GM12878 (cell line): ENCODE data around the gene GH2. TPM values are rescaled to one million over a fixed set of nuclear protein-coding genes. Genes with fewer than 3 reads are reported as not detected.

Experiments used
- BACH1 ChIP-seq: fragments of 450-650 bp; IDR thresholded peaks from 2 replicates; pipeline ENCODE4 v1.6.1; 2017; ENCODE audit warnings: mild to moderate bottlenecking, borderline replicate concordance
- BMI1 ChIP-seq: fragments of 450-650 bp; IDR thresholded peaks from 2 replicates; pipeline ENCODE4 v1.6.1; 2016; ENCODE audit warnings: mild to moderate bottlenecking, moderate library complexity, borderline replicate concordance
- BRCA1 ChIP-seq: IDR thresholded peaks from 2 replicates; pipeline ENCODE4 v1.6.1; 2011; ENCODE audit warnings: low read depth, low read length, improper control_type of control experiment
- CHD4 ChIP-seq: fragments of 200-600 bp; sonication (generic); IDR thresholded peaks from 2 replicates; pipeline ENCODE4 v1.6.1; 2016; ENCODE audit warnings: mild to moderate bottlenecking
- CREM ChIP-seq: IDR thresholded peaks from 2 replicates; pipeline ENCODE4 v1.6.1; 2014; ENCODE audit warnings: antibody characterized with exemption, low read depth
- PAX8 ChIP-seq: fragments of 450-650 bp; IDR thresholded peaks from 2 replicates; pipeline ENCODE4 v1.6.1; 2017; ENCODE audit warnings: mild to moderate bottlenecking, moderate library complexity
- PRDM15 ChIP-seq: fragments of 450-650 bp; formaldehyde crosslinking; IDR thresholded peaks from 2 replicates; pipeline ENCODE4 v1.4.0; 2020; ENCODE audit warnings: mild to moderate bottlenecking, moderate library complexity
- RAD21 ChIP-seq: IDR thresholded peaks from 2 replicates; pipeline ENCODE4 v1.6.1; 2011; ENCODE audit warnings: mild to moderate bottlenecking, low read depth, low read length, moderate library complexity; ENCODE audit not compliant: insufficient read depth
- RAD51 ChIP-seq: fragments of 450-650 bp; IDR thresholded peaks from 2 replicates; pipeline ENCODE4 v1.6.1; 2016; ENCODE audit warnings: moderate library complexity, mild to moderate bottlenecking, inconsistent platforms
- RB1 ChIP-seq: fragments of 450-650 bp; formaldehyde crosslinking; IDR thresholded peaks from 2 replicates; pipeline ENCODE4 v1.6.1; 2017; ENCODE audit warnings: mild to moderate bottlenecking, borderline replicate concordance
- RUNX3 ChIP-seq: IDR thresholded peaks from 2 replicates; pipeline ENCODE4 v1.6.1; 2012; ENCODE audit warnings: low read length, inconsistent platforms
- TARDBP ChIP-seq: IDR thresholded peaks from 2 replicates; pipeline ENCODE4 v1.6.1; 2016; ENCODE audit warnings: borderline replicate concordance
- ZBED1 ChIP-seq: IDR thresholded peaks from 2 replicates; pipeline ENCODE4 v1.6.1; 2016; ENCODE audit warnings: borderline replicate concordance
- ZBTB40 ChIP-seq: fragments of 450-650 bp; IDR thresholded peaks from 2 replicates; pipeline ENCODE4 v1.6.1; 2016; ENCODE audit warnings: mild to moderate bottlenecking, moderate library complexity, borderline replicate concordance
- ZNF384 ChIP-seq: IDR thresholded peaks from 2 replicates; pipeline ENCODE4 v1.6.1; 2012; ENCODE audit warnings: low read depth, mild to moderate bottlenecking, low read length, improper control_type of control experiment, borderline replicate concordance
- polyA plus RNA-seq, 11 experiments: library from polyadenylated mRNA; depleted of rRNA in 4 of 11; unstranded in 6 of 11; stranded (reverse) in 5 of 11; fragments of >200 nt; fragmentation: Nextera tagmentation in 4 of 11; fragmentation: Illumina TruSeq in 1 of 11; extraction: Ambion mirVana in 4 of 11; extraction: Trizol in 1 of 11; gene quantifications; 1 replicate in 1 of 11; 2 replicates in 10 of 11; pipeline versions ENCODE4 v1.2.1 to v1.2.3, GENCODE V29; 2011 to 2016; ENCODE audit warnings: inconsistent platforms in 2 of 11, missing spikeins in 2 of 11, low read depth in 1 of 11
- total RNA-seq, 4 experiments: library from RNA; depleted of rRNA in 3 of 4; stranded (reverse); fragments of >200 nt in 3 of 4; fragmentation: Illumina TruSeq in 1 of 4; extraction: Trizol in 1 of 4; gene quantifications; 2 replicates each; pipeline versions ENCODE4 v1.2.1 to v1.2.3, GENCODE V29; 2013 to 2021
- TF ChIP-seq, protein P1 (sequence below): fragments of 450-650 bp; IDR thresholded peaks from 2 replicates; pipeline ENCODE4 v1.6.1; 2017; ENCODE audit warnings: borderline replicate concordance
- TF ChIP-seq, protein P2 (sequence below): fragments of 450-650 bp; IDR thresholded peaks from 2 replicates; pipeline ENCODE4 v1.6.1; 2017; ENCODE audit warnings: mild to moderate bottlenecking, moderate library complexity

GH2 gene
- total and polyA plus RNA-seq, 10 of the 15 experiments (the other 5 are each of a cell fraction or from before 2014, with no cell fraction given): not detected

DNA sequence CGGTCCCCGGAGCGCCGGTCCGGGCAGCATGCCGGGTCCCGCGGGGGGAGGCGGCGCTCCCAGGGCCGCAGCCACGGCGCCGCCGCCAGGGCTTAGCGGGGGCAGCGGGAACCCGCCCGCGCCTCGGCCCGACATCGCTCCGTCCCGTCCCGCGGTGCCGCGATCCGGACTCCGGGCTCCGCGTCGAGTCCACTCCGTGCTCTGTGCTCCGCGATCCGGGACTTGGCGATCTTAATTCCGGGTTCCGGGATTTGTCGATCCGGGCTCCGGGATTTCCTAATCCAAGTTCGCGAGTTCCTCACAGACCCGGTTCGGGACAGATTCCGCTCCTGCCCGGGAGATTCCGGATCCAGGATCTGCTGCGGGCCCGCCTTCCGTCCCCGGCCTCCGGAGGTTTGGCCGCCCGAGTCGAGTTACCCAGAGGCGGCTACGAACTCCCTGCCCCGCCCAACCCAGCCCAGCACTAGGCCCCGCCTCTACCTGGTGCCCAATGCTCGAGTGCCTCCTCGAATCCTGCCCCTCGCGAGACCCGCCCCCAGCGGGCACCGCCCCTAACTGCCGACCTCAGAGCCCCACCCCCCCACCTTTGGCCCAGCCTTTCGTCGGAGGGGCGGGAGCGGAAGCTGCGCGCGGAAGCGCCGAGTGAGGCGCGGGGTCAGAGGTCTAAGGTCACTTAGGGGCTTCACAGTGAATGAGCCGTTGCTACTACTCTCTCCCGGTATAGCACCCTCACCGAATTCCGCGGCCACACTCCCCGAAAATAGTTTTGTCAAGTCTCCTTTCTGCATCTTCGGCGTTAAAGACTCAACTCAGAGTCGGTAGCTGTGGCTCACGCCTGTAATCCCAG, 39.0 kb downstream of the GH2 start, which contains the start of gene SMARCD2 (continued):
- TF ChIP-seq ZBTB40: peak; percentile 90
- TF ChIP-seq TARDBP: peak; percentile 42; the same call in 1 of the 2 replicates
- TF ChIP-seq ZBED1: no peak
- no peak for TF ChIP-seq BMI1
- peak; percentile 88 for TF ChIP-seq BACH1
- no peak for TF ChIP-seq CHD4
- TF ChIP-seq, protein P1, sequence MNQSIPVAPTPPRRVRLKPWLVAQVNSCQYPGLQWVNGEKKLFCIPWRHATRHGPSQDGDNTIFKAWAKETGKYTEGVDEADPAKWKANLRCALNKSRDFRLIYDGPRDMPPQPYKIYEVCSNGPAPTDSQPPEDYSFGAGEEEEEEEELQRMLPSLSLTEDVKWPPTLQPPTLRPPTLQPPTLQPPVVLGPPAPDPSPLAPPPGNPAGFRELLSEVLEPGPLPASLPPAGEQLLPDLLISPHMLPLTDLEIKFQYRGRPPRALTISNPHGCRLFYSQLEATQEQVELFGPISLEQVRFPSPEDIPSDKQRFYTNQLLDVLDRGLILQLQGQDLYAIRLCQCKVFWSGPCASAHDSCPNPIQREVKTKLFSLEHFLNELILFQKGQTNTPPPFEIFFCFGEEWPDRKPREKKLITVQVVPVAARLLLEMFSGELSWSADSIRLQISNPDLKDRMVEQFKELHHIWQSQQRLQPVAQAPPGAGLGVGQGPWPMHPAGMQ: 0 out of 2 replicates have a peak, but pooled peaks have one; percentile 3
- no peak for TF ChIP-seq ZNF384
- TF ChIP-seq, protein P2, sequence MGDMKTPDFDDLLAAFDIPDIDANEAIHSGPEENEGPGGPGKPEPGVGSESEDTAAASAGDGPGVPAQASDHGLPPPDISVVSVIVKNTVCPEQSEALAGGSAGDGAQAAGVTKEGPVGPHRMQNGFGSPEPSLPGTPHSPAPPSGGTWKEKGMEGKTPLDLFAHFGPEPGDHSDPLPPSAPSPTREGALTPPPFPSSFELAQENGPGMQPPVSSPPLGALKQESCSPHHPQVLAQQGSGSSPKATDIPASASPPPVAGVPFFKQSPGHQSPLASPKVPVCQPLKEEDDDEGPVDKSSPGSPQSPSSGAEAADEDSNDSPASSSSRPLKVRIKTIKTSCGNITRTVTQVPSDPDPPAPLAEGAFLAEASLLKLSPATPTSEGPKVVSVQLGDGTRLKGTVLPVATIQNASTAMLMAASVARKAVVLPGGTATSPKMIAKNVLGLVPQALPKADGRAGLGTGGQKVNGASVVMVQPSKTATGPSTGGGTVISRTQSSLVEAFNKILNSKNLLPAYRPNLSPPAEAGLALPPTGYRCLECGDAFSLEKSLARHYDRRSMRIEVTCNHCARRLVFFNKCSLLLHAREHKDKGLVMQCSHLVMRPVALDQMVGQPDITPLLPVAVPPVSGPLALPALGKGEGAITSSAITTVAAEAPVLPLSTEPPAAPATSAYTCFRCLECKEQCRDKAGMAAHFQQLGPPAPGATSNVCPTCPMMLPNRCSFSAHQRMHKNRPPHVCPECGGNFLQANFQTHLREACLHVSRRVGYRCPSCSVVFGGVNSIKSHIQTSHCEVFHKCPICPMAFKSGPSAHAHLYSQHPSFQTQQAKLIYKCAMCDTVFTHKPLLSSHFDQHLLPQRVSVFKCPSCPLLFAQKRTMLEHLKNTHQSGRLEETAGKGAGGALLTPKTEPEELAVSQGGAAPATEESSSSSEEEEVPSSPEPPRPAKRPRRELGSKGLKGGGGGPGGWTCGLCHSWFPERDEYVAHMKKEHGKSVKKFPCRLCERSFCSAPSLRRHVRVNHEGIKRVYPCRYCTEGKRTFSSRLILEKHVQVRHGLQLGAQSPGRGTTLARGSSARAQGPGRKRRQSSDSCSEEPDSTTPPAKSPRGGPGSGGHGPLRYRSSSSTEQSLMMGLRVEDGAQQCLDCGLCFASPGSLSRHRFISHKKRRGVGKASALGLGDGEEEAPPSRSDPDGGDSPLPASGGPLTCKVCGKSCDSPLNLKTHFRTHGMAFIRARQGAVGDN: peak; percentile 98
- peak; percentile 62 for TF ChIP-seq CREM
- peak; percentile 82 for TF ChIP-seq BRCA1
- no peak for TF ChIP-seq PRDM15 (CRISPR knock-in tag)
- TF ChIP-seq RUNX3: peak; percentile 88
- TF ChIP-seq RAD21: no peak
- no peak for TF ChIP-seq RAD51
- TF ChIP-seq PAX8: no peak
- peak; percentile 98; the same call in 1 of the 2 replicates for TF ChIP-seq RB1
